Measurements from ENCODE around the gene TTC9B. TPM values are rescaled to one million over a fixed set of nuclear protein-coding genes. Genes with fewer than 3 reads are reported as not detected.

Gene TTC9B
- total RNA-seq = not detected in 2 replicates

DNA sequence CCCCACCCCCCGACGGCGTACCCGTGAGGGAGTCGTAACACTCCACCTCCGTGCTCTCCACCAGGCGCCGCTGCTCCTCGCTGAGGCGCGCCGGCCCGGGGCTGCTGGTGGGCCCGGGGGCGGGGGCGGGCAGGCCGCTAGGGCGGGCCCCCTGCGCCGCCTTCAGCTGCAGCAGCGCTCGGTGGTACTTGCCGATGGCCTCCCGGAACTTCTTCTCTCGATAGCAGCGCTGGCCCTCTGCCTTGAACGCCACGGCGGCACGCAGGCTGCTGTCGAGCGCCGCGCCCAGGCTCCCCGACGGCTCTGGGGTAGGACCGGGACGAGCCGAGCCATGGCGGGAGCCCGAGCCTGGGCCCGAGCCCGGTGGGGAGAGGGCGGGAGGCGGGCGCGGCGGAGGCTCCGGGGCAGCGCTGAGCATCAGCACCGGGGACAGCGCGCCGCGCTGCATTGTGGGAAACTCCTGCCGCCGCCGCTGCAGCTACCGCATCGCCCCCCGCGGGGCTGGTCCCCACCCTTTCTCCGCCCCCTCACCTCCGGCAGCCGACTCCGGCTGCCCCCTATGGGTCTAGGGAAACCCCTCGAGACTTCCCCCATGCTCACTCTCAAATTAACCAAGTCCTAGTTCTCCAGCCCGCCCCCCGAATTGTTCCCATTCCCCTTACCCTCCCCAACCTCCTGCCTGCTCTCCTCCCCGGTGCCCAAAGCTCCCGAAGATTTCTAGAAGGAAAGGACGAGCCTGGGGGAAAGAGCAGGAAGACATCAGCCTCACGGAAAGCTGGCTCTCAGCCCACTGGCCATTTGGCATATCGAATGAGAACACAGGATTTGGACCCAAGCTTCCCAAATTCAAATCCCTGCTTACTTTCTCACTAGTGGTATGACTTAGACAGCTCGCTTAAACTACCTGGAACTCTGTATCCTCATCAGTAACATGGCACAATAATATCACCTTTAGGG lies at the start of gene TTC9B:
Gene TTC9B, minus strand, starts transcription at position 451 of the 957 bp plus-strand sequence. Its CDS starts 3 bp downstream, at position 448.

GRCh38 chr19:40190891-40191835 lies 27.0 kb downstream of the TTC9B start, which contains the start of gene MAP3K10:
MAP3K10 (plus strand) TSS chr19:40191426; CDS start chr19:40192032, 606 bp downstream.

Other genes with a start within 250 kb of the TTC9B start
- gene PSMC4, start 247.2 kb downstream of the TTC9B start, total RNA-seq = 69.1 and 116 TPM in 2 replicates
- gene ZNF546, start 221.3 kb downstream of the TTC9B start, total RNA-seq = 2.6 and 7.9 TPM in 2 replicates
- 6.3 and 20.4 TPM in 2 replicates for gene ZNF780B, start 162.2 kb downstream of the TTC9B start, total RNA-seq
- gene ZNF780A, start 127.4 kb downstream of the TTC9B start, total RNA-seq = 6.3 and 12.6 TPM in 2 replicates
- 5.0 and 9.8 TPM in 2 replicates for gene MAP3K10, start 27.0 kb downstream of the TTC9B start, total RNA-seq
- 0.16 TPM in 1 of 2 replicates, not detected in the other for gene CCNP, start 8.3 kb upstream of the TTC9B start, total RNA-seq
- 20.2 and 44.6 TPM in 2 replicates for gene AKT2, start 67.0 kb upstream of the TTC9B start, total RNA-seq
- gene C19orf47, start 130.0 kb upstream of the TTC9B start, total RNA-seq = 5.2 and 7.0 TPM in 2 replicates
- gene PLD3, start 130.3 kb upstream of the TTC9B start, total RNA-seq = 80.5 and 169 TPM in 2 replicates
- gene HIPK4, start 171.8 kb upstream of the TTC9B start, total RNA-seq = 0.06 TPM in 1 of 2 replicates, not detected in the other
- gene PRX, start 195.0 kb upstream of the TTC9B start, total RNA-seq = 0.97 and 1.1 TPM in 2 replicates
- gene SERTAD1, start 207.6 kb upstream of the TTC9B start, total RNA-seq = 21.0 and 21.7 TPM in 2 replicates
- 18.8 and 19.4 TPM in 2 replicates for gene SERTAD3, start 226.0 kb upstream of the TTC9B start, total RNA-seq
- gene BLVRB, start 247.4 kb upstream of the TTC9B start, total RNA-seq = 53.3 and 67.3 TPM in 2 replicates
- 0.06 TPM in 1 of 2 replicates, not detected in the other for gene SPTBN4, start 248.6 kb upstream of the TTC9B start, total RNA-seq

Measured in bladder microvascular endothelial cell (primary cell).